B cell (primary cell): ENCODE data around the gene MICA. TPM values are rescaled to one million over a fixed set of nuclear protein-coding genes. Genes with fewer than 3 reads are reported as not detected.

Experiments
- ATAC-seq: fragments of 200-7000 bp; cut with Tn5 transposase; one replicate; pipeline ENCODE4 v1.10.0; 2021; ENCODE audit warnings: low read depth, mild to moderate bottlenecking, moderate number of reproducible peaks, moderate library complexity
- CTCF ChIA-PET: fragments of 350-600 bp; sonication (Branson Sonifier 250); formaldehyde crosslinking; loops from one replicate; lab custom pipeline; 2021; ENCODE audit warnings: antibody characterized with exemption, inconsistent platforms; lab: Charles Lee
- POLR2A ChIA-PET: fragments of 350-600 bp; sonication (Branson Sonifier 250); formaldehyde crosslinking; loops from one replicate; lab custom pipeline; 2021; ENCODE audit warnings: antibody characterized with exemption; lab: Charles Lee
- DNase-seq: peaks from one replicate; pipeline ENCODE4 v3.0.0; 2013
- H2AFZ ChIP-seq: 2 replicates; pipeline ENCODE4 v1.6.1; 2012; ENCODE audit warnings: mild to moderate bottlenecking, low read depth, low read length; ENCODE audit not compliant: insufficient read depth, poor library complexity, severe bottlenecking
- H3K27ac ChIP-seq, 2 donors: 1 replicate in 1 of 2; 2 replicates in 1 of 2; pipeline ENCODE4 v1.5.1; 2012 to 2013; ENCODE audit warnings: low read length in 2 of 2, mild to moderate bottlenecking in 2 of 2, moderate library complexity in 1 of 2
- H3K27me3 ChIP-seq, 4 experiments: fragments of 200-600 bp in 1 of 4; sonication (generic) in 1 of 4; replicated peaks in 1 of 4; 1 replicate in 2 of 4; 2 replicates in 2 of 4; pipeline versions ENCODE4 v1.6.1 to v1.7.0; 2013 to 2016; ENCODE audit warnings: low read length in 3 of 4, mild to moderate bottlenecking in 2 of 4, mixed read lengths in 1 of 4, moderate library complexity in 1 of 4; ENCODE audit not compliant: insufficient read depth in 4 of 4, control insufficient read depth in 3 of 4; ENCODE audit errors: control extremely low read depth in 1 of 4
- H3K36me3 ChIP-seq, 2 experiments: replicated peaks in 1 of 2; 1 replicate in 1 of 2; 2 replicates in 1 of 2; pipeline versions ENCODE4 v1.6.1 to v1.7.1; 2013; ENCODE audit warnings: low read length in 1 of 2; ENCODE audit not compliant: insufficient read depth in 2 of 2, control insufficient read depth in 1 of 2; ENCODE audit errors: control extremely low read depth in 1 of 2, extremely low read depth in 1 of 2
- H3K4me1 ChIP-seq, 2 donors: fragments of 200-600 bp in 1 of 2; sonication (generic) in 1 of 2; 1 replicate in 1 of 2; 2 replicates in 1 of 2; pipeline versions ENCODE4 v1.5.1 to v1.6.1; 2013 to 2017; ENCODE audit warnings: low read length in 2 of 2; ENCODE audit not compliant: control insufficient read depth in 2 of 2, insufficient read depth in 2 of 2
- H3K4me2 ChIP-seq: replicated peaks from 2 replicates; pipeline ENCODE3; 2012; ENCODE audit warnings: mild to moderate bottlenecking, low read depth, low read length; ENCODE audit not compliant: poor library complexity, severe bottlenecking
- H3K4me3 ChIP-seq, 5 experiments: fragments of 200-600 bp in 1 of 5; sonication (generic) in 1 of 5; 1 replicate in 3 of 5; 2 replicates in 2 of 5; pipeline versions ENCODE4 v1.5.1 to v1.7.0; 2011 to 2016; ENCODE audit warnings: low read length in 4 of 5, mild to moderate bottlenecking in 4 of 5, low read depth in 2 of 5, control low read depth in 1 of 5, moderate library complexity in 1 of 5; ENCODE audit not compliant: insufficient read depth in 1 of 5; ENCODE audit errors: control extremely low read depth in 1 of 5, extremely low read depth in 1 of 5
- H3K79me2 ChIP-seq: fragments of 200-600 bp; sonication (generic); one replicate; pipeline ENCODE4 v1.6.0; 2016; ENCODE audit warnings: low read length; ENCODE audit not compliant: control insufficient read depth, insufficient read depth
- H3K9ac ChIP-seq: fragments of 200-600 bp; sonication (generic); 2 replicates; pipeline ENCODE4 v1.6.1; 2017; ENCODE audit warnings: mild to moderate bottlenecking, low read length, moderate library complexity
- H3K9me3 ChIP-seq, 3 donors: one replicate each; pipeline versions ENCODE4 v1.6.1 to v1.7.1; 2013; ENCODE audit warnings: low read length in 2 of 3; ENCODE audit not compliant: control insufficient read depth in 2 of 3, insufficient read depth in 1 of 3; ENCODE audit errors: control extremely low read depth in 1 of 3
- H4K20me1 ChIP-seq: 2 replicates; pipeline ENCODE4 v1.6.0; 2012; ENCODE audit warnings: mild to moderate bottlenecking, low read length; ENCODE audit not compliant: insufficient read depth, control insufficient read depth, poor library complexity, severe bottlenecking
- H3K27ac Mint-ChIP-seq: one replicate; pipeline ENCODE4 v1.8.0; 2021; ENCODE audit warnings: mixed read lengths
- H3K27me3 Mint-ChIP-seq: one replicate; pipeline ENCODE4 v1.8.0; 2021; ENCODE audit warnings: mixed read lengths
- H3K4me1 Mint-ChIP-seq: one replicate; pipeline ENCODE4 v1.8.0; 2021; ENCODE audit warnings: mixed read lengths
- H3K4me3 Mint-ChIP-seq: one replicate; pipeline ENCODE4 v1.8.0; 2021; ENCODE audit warnings: mixed read lengths
- H3K9me3 Mint-ChIP-seq: one replicate; pipeline ENCODE4 v1.8.0; 2022; ENCODE audit warnings: mixed read lengths; ENCODE audit not compliant: insufficient read depth
- EZH2 ChIP-seq: IDR thresholded peaks from 2 replicates; pipeline ENCODE4 v1.6.1; 2012; ENCODE audit warnings: borderline replicate concordance, low read depth, mild to moderate bottlenecking, moderate library complexity, low read length; ENCODE audit not compliant: insufficient read depth, poor library complexity, severe bottlenecking
- WGBS: methylation state at CpG from one replicate; pipeline ENCODE4 v1.1.5; 2013; ENCODE audit warnings: missing lambda C conversion rate; ENCODE audit not compliant: insufficient coverage; 5-methylcytosine and 5-hydroxymethylcytosine counted together
- intact Hi-C: fragments of 100-400 bp; cut with micrococcal nuclease; formaldehyde crosslinking; loops from one replicate; pipeline ENCODE4 v1.10.0; 2022
- polyA plus RNA-seq: library from polyadenylated mRNA; depleted of rRNA; stranded (reverse); fragments of >200 nt; gene quantifications from 2 replicates; pipeline ENCODE4 v1.2.3, GENCODE V29; 2012
- total RNA-seq, 2 donors: library from RNA; stranded (reverse); fragments of 120-200 nt in 1 of 2; gene quantifications; 1 replicate in 1 of 2; 2 replicates in 1 of 2; pipeline versions ENCODE4 v1.2.3 to v1.2.4, GENCODE V29; 2013 to 2022
- TF ChIP-seq, protein P1 (sequence below): fragments of 200-600 bp; IDR thresholded peaks from one replicate; pipeline ENCODE4 v1.8.0; 2022; ENCODE audit warnings: antibody characterized with exemption, mild to moderate bottlenecking

The MICA gene
- total and polyA plus RNA-seq, 2 donors (not counting 1 experiment from before 2014, with no cell fraction given): 13.9 to 28.5 TPM

DNA sequence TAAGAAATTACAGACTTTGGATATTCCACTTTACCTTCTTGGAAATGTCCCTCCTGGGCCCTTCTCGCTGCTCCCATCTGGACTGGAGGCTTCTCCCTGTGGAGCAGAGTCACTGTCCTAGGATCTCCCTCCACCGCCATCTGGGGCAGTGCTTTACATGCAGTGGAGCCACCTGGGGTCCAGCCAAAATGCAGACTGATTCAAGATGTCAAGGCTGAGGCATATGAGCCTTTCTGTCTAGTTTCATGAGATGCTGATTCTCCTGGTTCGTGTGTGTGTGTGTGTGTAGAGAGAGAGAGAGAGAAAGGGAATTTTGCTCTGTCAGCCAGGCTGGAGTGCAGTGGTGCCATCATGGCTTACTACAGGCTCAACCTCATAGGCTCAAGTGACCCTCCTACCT lies 14.9 kb downstream of the MICA start:
- TF ChIP-seq EZH2: no peak
- TF ChIP-seq, protein P1, sequence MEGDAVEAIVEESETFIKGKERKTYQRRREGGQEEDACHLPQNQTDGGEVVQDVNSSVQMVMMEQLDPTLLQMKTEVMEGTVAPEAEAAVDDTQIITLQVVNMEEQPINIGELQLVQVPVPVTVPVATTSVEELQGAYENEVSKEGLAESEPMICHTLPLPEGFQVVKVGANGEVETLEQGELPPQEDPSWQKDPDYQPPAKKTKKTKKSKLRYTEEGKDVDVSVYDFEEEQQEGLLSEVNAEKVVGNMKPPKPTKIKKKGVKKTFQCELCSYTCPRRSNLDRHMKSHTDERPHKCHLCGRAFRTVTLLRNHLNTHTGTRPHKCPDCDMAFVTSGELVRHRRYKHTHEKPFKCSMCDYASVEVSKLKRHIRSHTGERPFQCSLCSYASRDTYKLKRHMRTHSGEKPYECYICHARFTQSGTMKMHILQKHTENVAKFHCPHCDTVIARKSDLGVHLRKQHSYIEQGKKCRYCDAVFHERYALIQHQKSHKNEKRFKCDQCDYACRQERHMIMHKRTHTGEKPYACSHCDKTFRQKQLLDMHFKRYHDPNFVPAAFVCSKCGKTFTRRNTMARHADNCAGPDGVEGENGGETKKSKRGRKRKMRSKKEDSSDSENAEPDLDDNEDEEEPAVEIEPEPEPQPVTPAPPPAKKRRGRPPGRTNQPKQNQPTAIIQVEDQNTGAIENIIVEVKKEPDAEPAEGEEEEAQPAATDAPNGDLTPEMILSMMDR: no peak
- H3K4me3 Mint-ChIP-seq: no peak overlapping the region
- no peak overlapping the region for H3K27ac Mint-ChIP-seq
- no peak for ATAC-seq
- no peaks in the 10 kb centered on the region for H3K9me3 Mint-ChIP-seq
- H3K36me3 ChIP-seq: peaks cover 2 to 15% of the 10 kb centered on the region in 2 experiments
- no peak overlapping the region for H3K4me3 ChIP-seq
- intact Hi-C loops: no loop called here
- peaks cover 0 to 12% (median 4%) of the 10 kb centered on the region in 3 donors for H3K9me3 ChIP-seq
- no peak overlapping the region for H3K9ac ChIP-seq
- H3K79me2 ChIP-seq: no peaks in the 10 kb centered on the region
- no peaks in the 10 kb centered on the region for H3K27me3 Mint-ChIP-seq
- H3K4me2 ChIP-seq: no peak overlapping the region
- H2AFZ ChIP-seq: no peak overlapping the region
- H3K27ac ChIP-seq: no peak overlapping the region
- ChIA-PET POLR2A (no interaction called here), CTCF (no interaction called here)
- DNase-seq: no peak
- 96% methylated on average over 2 of the region's 3 CpGs for WGBS
- peaks cover 7 to 8% of the 10 kb centered on the region in 2 donors for H3K4me1 ChIP-seq
- H4K20me1 ChIP-seq: peaks cover under 1% of the 10 kb centered on the region
- peaks cover 14% of the 10 kb centered on the region for H3K4me1 Mint-ChIP-seq
- no peaks in the 10 kb centered on the region for H3K27me3 ChIP-seq

DNA sequence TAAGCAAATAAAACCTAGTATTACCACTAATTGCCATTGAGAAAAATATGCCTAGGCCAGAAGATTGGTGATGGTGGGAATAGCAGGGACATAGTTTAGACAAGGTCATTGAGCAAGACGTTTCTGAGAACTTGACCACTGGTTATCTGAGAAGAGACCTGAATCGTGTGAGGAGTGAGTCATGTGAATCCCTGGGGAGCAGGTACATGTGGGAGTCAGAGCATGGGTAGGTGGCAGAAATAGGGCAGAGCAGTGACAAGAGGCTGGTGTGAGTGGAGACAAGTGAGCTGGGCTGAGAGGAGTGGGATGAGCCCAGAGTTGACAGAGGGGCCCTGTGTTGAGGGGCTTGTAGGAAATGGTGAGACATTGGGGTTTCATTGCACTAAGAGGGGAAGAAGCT lies 16.4 kb downstream of the MICA start:
- POLR2A ChIA-PET: interaction anchor here (0.7 to 0.8 kb wide), 2 partner anchors 16 to 77 kb away, joined by 4 to 6 read pairs; partner anchors contain the start of gene MICA
- no peak overlapping the region for H3K4me2 ChIP-seq

More for the DNA sequence above, 16.4 kb downstream of the MICA start:
- no peak for DNase-seq
- Histone ChIP-seq H4K20me1 (no peaks in the 10 kb centered on the region), H3K79me2 (no peaks in the 10 kb centered on the region), H3K27ac (no peak overlapping the region), H2AFZ (no peak overlapping the region), H3K4me1 (peaks cover 18% of the 10 kb centered on the region in 2 donors), H3K27me3 (no peaks in the 10 kb centered on the region), H3K9ac (no peak overlapping the region), H3K9me3 (peaks cover 0 to 12% (median 4%) of the 10 kb centered on the region in 3 donors), H3K36me3 (peaks cover 2 to 7% of the 10 kb centered on the region in 2 experiments), H3K4me3 (no peak overlapping the region)
- intact Hi-C loops: no loop called here
- TF ChIP-seq, protein P1: no peak
- TF ChIP-seq EZH2: no peak
- 69% methylated on average over 2 of the region's 2 CpGs for WGBS
- CTCF ChIA-PET: interaction anchor here (1.3 kb wide), 1 partner anchor 12 kb away, joined by 4 read pairs; no protein-coding TSS in a partner anchor
- ATAC-seq: no peak
- Mint-ChIP-seq H3K27ac (no peak overlapping the region), H3K4me3 (no peak overlapping the region), H3K27me3 (no peaks in the 10 kb centered on the region), H3K9me3 (no peaks in the 10 kb centered on the region), H3K4me1 (peaks cover 27% of the 10 kb centered on the region)
